NCI-H2227 (cell line): ENCODE data around the gene KLRD1.
"Not testable (repeated sequence)": the region's sequence is repeated elsewhere in the genome, so short reads cannot be mapped to it uniquely, and the experiment has no call there.

Experiments
- DNase-seq: peaks from one replicate; lab custom pipeline; 2025; ENCODE audit not compliant: unreplicated experiment; lab: John Stamatoyannopoulos, UW

Gene KLRD1

GRCh38 chr12:10367714-10368113, 60.0 kb downstream of the KLRD1 start:
- DNase-seq, result not testable (repeated sequence)

GRCh38 chr12:10368206-10369171, 60.8 kb downstream of the KLRD1 start:
- no peak for DNase-seq

- no peak for DNase-seq
Observed at GRCh38 chr12:10369557-10370415, 62.1 kb downstream of the KLRD1 start.

- DNase-seq, result not testable (repeated sequence)
Observed at GRCh38 chr12:10371893-10372535, 64.3 kb downstream of the KLRD1 start.

- DNase-seq, result no peak
Observed at GRCh38 chr12:10372559-10372958, 64.9 kb downstream of the KLRD1 start.

- DNase-seq, result no peak
Observed at GRCh38 chr12:10374624-10375018, 67.0 kb downstream of the KLRD1 start.

- not testable (repeated sequence) for DNase-seq
Observed at GRCh38 chr12:10378737-10379136, 71.1 kb downstream of the KLRD1 start.
